Suprapubic skin (tissue), 4 donors: ENCODE data around the gene DIRAS1. TPM values are rescaled to one million over a fixed set of nuclear protein-coding genes. Genes with fewer than 3 reads are reported as not detected.

Experiments used
- DNase-seq, 2 donors: peaks; one replicate each; pipeline ENCODE4 v3.0.0-alpha.2; 2019; ENCODE audit warnings: low spot score in 2 of 2
- H3K27ac ChIP-seq: fragments of 200-600 bp; sonication (generic); one replicate; pipeline ENCODE4 v1.5.1; 2019
- H3K27me3 ChIP-seq: fragments of 200-600 bp; sonication (generic); one replicate; pipeline ENCODE4 v1.5.1; 2019
- H3K36me3 ChIP-seq: fragments of 200-600 bp; sonication (generic); one replicate; pipeline ENCODE4 v1.5.1; 2019
- H3K4me1 ChIP-seq: fragments of 200-600 bp; sonication (generic); one replicate; pipeline ENCODE4 v1.5.1; 2019
- H3K4me3 ChIP-seq: fragments of 200-600 bp; sonication (generic); one replicate; pipeline ENCODE4 v1.5.1; 2019; ENCODE audit warnings: mild to moderate bottlenecking
- H3K9me3 ChIP-seq: fragments of 200-600 bp; sonication (generic); one replicate; pipeline ENCODE4 v1.5.1; 2019
- EP300 ChIP-seq: sonication (generic); formaldehyde crosslinking; IDR thresholded peaks from one replicate; pipeline ENCODE4 v1.6.1; 2017; ENCODE audit warnings: antibody characterized with exemption
- POLR2A ChIP-seq, 2 donors: fragments of 450-650 bp; IDR thresholded peaks; one replicate each; pipeline ENCODE4 v1.6.1; 2017; ENCODE audit warnings: antibody characterized with exemption in 2 of 2, mild to moderate bottlenecking in 2 of 2, moderate library complexity in 2 of 2
- POLR2AphosphoS5 ChIP-seq, 3 donors: sonication (generic); formaldehyde crosslinking; IDR thresholded peaks; one replicate each; pipeline ENCODE4 v1.6.1; 2017; ENCODE audit warnings: antibody characterized with exemption in 3 of 3
- WGBS: methylation state at CpG from one replicate; pipeline ENCODE4 v1.1.5; 2018; 5-methylcytosine and 5-hydroxymethylcytosine counted together
- total RNA-seq, 4 donors: library from RNA; depleted of rRNA; stranded (reverse); fragments of >200 nt; gene quantifications; one replicate each; pipeline ENCODE4 v1.1.0, GENCODE V29; 2016
- TF ChIP-seq, protein P1 (sequence below), 2 donors: fragments of 200-600 bp in 1 of 2; fragments of 450-650 bp in 1 of 2; sonication (generic) in 1 of 2; IDR thresholded peaks; one replicate each; pipeline ENCODE4 v1.5.1; 2016 to 2019; ENCODE audit warnings: antibody characterized with exemption in 2 of 2, mild to moderate bottlenecking in 1 of 2, moderate library complexity in 1 of 2

Gene DIRAS1
- total RNA-seq, 4 donors from 2014 or later, result 0.68 to 4.5 (median 2.1) TPM

DNA sequence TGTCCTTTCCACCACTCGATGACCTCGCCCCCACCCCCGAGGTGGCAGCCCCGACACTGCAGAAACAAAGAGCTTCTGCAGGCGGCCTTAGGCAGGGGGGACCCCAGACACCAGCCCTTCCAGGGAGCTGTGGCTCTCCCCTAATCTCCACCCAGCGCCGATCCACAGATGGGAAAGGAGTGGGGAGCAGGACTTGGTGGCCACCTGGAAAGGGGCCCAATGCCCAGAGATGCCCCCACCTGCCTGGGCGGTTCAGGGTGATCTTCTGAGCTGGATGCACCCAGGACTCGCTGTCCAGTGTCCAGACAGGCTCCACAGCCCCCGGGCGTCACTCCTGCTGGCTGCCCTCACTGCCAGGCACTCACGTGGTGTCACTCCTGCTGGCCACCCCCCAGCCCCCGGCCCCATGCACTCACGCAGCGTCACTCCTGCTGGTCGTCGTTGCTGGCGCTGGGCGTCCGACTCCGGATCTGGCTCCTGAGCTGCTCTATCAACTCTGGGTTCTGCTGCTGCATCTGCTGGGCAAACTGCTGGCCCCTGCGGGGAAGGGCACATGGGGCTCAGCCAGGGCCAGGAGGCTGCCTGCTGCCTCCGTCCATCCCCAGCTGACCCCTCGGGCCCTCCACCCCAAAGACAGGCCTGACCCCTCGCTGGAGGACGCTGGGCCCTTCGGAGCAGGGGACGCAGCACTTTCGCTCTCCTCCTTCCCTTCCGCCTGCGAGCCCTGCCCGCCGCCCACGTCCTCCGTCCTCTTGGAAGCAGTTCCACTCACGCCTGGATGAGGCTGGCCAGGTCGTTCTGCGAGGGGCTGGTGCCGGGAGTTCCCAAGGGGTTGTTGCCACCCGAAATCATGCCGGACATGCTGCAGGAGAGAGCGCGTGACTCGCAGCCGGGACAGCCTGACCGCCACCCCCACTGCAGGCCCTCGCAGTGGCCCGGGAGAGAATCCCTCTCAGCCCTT, 36.0 kb upstream of the DIRAS1 start:
- no peak overlapping the region for H3K27ac ChIP-seq
- TF ChIP-seq POLR2A (IDR thresholded peaks at IDR 0.05) (no peak), POLR2AphosphoS5 (IDR thresholded peaks at IDR 0.05) (no peak), EP300 (no peak)
- TF ChIP-seq, protein P1, sequence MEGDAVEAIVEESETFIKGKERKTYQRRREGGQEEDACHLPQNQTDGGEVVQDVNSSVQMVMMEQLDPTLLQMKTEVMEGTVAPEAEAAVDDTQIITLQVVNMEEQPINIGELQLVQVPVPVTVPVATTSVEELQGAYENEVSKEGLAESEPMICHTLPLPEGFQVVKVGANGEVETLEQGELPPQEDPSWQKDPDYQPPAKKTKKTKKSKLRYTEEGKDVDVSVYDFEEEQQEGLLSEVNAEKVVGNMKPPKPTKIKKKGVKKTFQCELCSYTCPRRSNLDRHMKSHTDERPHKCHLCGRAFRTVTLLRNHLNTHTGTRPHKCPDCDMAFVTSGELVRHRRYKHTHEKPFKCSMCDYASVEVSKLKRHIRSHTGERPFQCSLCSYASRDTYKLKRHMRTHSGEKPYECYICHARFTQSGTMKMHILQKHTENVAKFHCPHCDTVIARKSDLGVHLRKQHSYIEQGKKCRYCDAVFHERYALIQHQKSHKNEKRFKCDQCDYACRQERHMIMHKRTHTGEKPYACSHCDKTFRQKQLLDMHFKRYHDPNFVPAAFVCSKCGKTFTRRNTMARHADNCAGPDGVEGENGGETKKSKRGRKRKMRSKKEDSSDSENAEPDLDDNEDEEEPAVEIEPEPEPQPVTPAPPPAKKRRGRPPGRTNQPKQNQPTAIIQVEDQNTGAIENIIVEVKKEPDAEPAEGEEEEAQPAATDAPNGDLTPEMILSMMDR (IDR thresholded peaks at IDR 0.05), result no peak
- WGBS, result 92% methylated on average over 33 of the region's 48 CpGs
- DNase-seq, result no peak
- no peaks in the 10 kb centered on the region for H3K27me3 ChIP-seq
- H3K9me3 ChIP-seq, result no peaks in the 10 kb centered on the region
- H3K4me1 ChIP-seq, result no peaks in the 10 kb centered on the region
- no peak overlapping the region for H3K4me3 ChIP-seq
- peaks cover 68% of the 10 kb centered on the region for H3K36me3 ChIP-seq

DNA sequence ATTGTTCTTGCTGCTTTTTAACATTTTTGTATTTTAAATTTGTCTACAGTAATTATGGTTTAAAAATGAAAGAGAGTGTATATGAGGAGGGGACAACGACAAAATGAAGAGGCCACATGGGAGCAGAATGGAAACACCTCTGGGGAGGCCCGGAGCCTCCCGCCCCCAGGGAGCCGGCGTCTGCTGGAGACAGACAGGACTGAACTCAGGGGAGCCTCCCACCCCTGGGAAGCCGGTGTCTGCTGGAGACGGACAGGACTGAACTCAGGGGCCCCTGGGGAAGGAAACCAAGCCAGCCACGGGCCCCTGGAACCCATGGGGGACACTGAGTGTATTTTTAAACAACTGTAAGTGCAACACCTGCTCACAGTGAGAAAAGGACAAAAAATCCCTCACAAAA, 35.3 kb upstream of the DIRAS1 start:
- WGBS, result 90% methylated on average over 8 of the region's 8 CpGs
- Histone ChIP-seq H3K27me3 (no peaks in the 10 kb centered on the region), H3K9me3 (no peaks in the 10 kb centered on the region), H3K36me3 (peaks cover 61% of the 10 kb centered on the region), H3K4me1 (no peaks in the 10 kb centered on the region), H3K4me3 (no peak overlapping the region), H3K27ac (no peak overlapping the region)
- TF ChIP-seq, protein P1 (IDR thresholded peaks at IDR 0.05), result no peak
- TF ChIP-seq POLR2A (IDR thresholded peaks at IDR 0.05) (no peak), POLR2AphosphoS5 (IDR thresholded peaks at IDR 0.05) (no peak), EP300 (no peak)
- DNase-seq, result no peak

DNA sequence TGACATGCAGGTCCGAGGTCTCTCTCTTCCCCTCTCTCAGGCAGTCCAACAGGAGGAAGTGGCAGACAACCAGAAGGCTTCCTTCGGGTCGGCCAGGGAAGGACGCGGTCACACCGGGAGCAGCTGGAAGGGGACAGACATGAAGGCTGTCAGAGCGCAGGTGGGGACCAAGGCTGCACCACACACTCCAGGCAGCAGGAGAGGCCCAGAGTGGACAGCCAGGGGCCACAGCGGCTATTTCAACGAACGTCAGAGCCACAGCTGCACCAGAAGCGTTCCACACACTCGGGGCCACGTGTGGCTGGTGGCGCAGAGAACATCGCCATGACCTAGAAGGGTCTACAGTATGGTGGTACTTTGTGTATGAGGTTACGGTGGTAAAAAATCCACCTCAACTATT, 34.6 kb upstream of the DIRAS1 start:
- no peak overlapping the region for H3K4me3 ChIP-seq
- no peaks in the 10 kb centered on the region for H3K4me1 ChIP-seq
- no peak overlapping the region for H3K27ac ChIP-seq
- H3K27me3 ChIP-seq, result no peaks in the 10 kb centered on the region
- TF ChIP-seq, protein P1 (IDR thresholded peaks at IDR 0.05), result no peak
- TF ChIP-seq EP300 (no peak), POLR2A (IDR thresholded peaks at IDR 0.05) (no peak), POLR2AphosphoS5 (IDR thresholded peaks at IDR 0.05) (no peak)
- no peak for DNase-seq
- peaks cover 54% of the 10 kb centered on the region for H3K36me3 ChIP-seq
- WGBS, result 90% methylated on average over 16 of the region's 16 CpGs
- no peaks in the 10 kb centered on the region for H3K9me3 ChIP-seq

- WGBS, result 93% methylated on average over 16 of the region's 16 CpGs
- Histone ChIP-seq H3K4me1 (no peaks in the 10 kb centered on the region), H3K27me3 (no peaks in the 10 kb centered on the region), H3K36me3 (peaks cover 50% of the 10 kb centered on the region), H3K27ac (no peak overlapping the region), H3K4me3 (no peak overlapping the region), H3K9me3 (no peaks in the 10 kb centered on the region)
- TF ChIP-seq, protein P1 (IDR thresholded peaks at IDR 0.05), result no peak
- DNase-seq, result no peak
These were observed 34.2 kb upstream of the DIRAS1 start for GRCh38 chr19:2755448-2755705.

GRCh38 chr19:2754659-2755447, 33.7 kb upstream of the DIRAS1 start:
- H3K4me1 ChIP-seq, result no peaks in the 10 kb centered on the region
- peaks cover 50% of the 10 kb centered on the region for H3K36me3 ChIP-seq
- H3K9me3 ChIP-seq, result no peaks in the 10 kb centered on the region
- TF ChIP-seq EP300, result no peak
- TF ChIP-seq POLR2AphosphoS5 (IDR thresholded peaks at IDR 0.05), result no peak
- TF ChIP-seq POLR2A (IDR thresholded peaks at IDR 0.05), result no peak
- TF ChIP-seq, protein P1 (IDR thresholded peaks at IDR 0.05), result no peak
- 88% methylated on average over 21 of the region's 43 CpGs for WGBS
- H3K4me3 ChIP-seq, result no peak overlapping the region
- no peaks in the 10 kb centered on the region for H3K27me3 ChIP-seq
- no peak overlapping the region for H3K27ac ChIP-seq
- DNase-seq, result no peak
